ENCODE results near the gene CCL15.
"Not testable (repeated sequence)": the region's sequence is repeated elsewhere in the genome, so short reads cannot be mapped to it uniquely, and the experiment has no call there.

Gene CCL15, protein sequence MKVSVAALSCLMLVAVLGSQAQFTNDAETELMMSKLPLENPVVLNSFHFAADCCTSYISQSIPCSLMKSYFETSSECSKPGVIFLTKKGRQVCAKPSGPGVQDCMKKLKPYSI

DNA sequence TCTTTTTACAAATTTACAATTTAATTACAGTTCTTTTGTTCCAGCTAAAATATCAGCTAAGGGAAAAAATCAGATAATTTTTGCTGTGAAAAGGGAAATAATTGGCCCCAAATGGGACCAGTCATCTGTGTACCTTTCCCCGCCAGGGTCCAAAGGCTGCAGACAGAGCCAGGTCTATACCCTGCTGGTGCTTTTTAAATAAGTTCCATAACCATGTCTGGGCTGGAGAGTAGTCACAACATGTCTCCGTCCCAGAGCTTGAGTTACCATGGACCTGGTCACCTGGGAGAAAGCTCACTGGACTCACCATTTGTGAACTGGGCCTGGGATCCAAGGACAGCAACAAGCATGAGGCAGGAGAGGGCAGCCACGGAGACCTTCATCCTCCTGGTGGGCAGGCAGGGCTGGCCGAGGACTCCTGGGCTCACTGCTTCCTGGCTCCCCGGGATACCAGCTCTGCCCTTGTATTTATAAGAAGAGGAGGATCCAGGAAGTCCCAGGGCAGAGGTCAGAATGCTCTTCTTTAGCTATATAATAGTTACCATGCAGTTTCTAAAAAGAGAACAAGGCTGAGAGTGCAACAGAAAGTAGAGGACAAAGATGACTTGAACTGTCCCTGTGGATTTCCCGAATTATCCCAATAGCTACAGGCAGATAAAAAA lies at the start of gene CCL15:
CCL15 (minus strand) TSS at position 444 of the 662 bp plus-strand sequence; CDS start at position 383, 61 bp downstream.
- DNase-seq (ENCODE audit: low spot score), result no peak

- no peak for DNase-seq (ENCODE audit: low spot score)
Measured at GRCh38 chr17:36049643-36050042, 48.3 kb upstream of the CCL15 start.

- no peak for DNase-seq (ENCODE audit: low spot score)
Measured at GRCh38 chr17:36048066-36048465, 46.7 kb upstream of the CCL15 start.

DNA sequence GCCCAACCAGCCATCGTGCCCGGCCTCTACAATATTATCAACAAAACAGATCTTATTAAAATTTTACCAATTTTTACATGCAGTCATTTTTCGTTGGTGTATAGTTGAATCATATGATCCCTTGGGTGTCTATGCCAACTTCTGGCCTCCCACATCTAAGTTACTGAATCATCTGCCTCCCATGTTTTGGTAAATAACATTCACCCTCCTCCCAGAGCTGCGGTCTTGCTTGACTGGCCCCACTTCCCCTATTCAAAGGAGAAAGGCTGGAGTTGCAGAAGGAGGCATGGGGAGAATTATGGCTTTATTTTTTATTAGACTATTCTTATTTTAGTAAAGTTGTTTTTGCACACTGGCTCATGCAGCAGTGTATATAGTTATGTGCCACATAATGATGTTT lies 34.9 kb upstream of the CCL15 start:
- DNase-seq (ENCODE audit: low spot score), result no peak

DNA sequence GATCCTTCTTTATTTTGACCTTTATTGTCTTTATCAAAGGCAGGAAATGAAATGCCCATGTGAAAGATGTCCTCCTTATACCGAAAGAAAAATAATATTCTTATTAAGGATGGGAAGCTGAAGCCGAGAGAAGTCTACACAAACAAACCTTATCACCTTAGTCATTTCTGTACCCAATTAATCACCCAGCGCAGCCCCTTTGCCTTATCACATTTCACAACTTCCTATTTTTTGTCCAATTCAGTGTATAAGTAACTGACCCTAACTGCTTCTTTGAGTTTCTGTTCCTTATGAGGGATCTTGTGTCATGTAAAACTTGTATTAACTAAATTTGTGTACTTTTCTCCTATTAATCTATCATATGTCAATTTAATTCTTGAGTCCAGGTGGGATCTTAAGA lies 32.8 kb upstream of the CCL15 start:
- no peak for DNase-seq (ENCODE audit: low spot score)

DNA sequence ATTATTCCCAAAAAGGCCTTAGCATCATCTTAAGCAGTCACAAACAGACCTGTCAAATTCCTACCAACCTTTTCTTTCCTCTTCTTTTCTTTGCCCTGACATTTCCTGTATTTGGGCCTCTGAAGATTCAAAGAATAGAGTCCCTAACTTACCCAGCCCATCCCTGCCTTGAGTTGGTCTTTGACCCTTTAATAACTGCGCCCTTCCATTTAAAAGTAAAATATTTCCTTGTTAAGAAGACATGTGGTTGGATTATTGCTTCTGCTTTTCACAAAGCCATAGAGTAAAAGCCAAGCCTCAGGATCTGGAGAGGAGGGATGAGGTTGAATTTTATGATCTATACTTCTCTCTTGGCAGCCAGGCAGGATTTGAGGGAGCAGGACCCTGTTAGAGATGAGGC lies 29.6 kb upstream of the CCL15 start:
- no peak for DNase-seq (ENCODE audit: low spot score)

- DNase-seq (ENCODE audit: low spot score), result no peak
Measured at GRCh38 chr17:36027761-36028160, 26.4 kb upstream of the CCL15 start.

- DNase-seq (ENCODE audit: low spot score), result no peak
Measured at GRCh38 chr17:36024106-36024869, 22.9 kb upstream of the CCL15 start.

GRCh38 chr17:36019423-36019822 lies 18.1 kb upstream of the CCL15 start:
- DNase-seq (ENCODE audit: low spot score), result no peak

DNA sequence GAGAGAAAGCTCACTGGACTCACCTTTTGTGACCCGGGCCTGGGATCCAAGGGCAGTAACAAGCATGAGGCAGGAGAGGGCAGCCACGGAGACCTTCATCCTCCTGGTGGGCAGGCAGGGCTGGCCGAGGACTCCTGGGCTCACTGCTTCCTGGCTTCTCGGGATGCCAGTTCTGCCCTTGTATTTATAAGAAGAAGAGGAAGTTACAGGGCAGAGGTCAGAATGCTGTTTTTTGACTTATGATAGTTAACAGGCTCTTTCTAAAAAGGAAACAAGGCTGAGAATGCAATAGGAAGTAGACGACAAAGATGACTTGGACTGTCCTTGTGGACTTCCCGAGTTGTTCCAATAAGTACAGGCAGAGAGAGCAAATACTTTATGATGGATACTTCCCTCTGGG lies 16.4 kb upstream of the CCL15 start, which contains the start of gene CCL23:
CCL23 (minus strand) TSS at position 174 of the 400 bp plus-strand sequence; CDS start at position 99, 75 bp downstream.
- DNase-seq (ENCODE audit: low spot score), result no peak

- no peak for DNase-seq (ENCODE audit: low spot score)
Measured at GRCh38 chr17:36016555-36016954, 15.2 kb upstream of the CCL15 start.

DNA sequence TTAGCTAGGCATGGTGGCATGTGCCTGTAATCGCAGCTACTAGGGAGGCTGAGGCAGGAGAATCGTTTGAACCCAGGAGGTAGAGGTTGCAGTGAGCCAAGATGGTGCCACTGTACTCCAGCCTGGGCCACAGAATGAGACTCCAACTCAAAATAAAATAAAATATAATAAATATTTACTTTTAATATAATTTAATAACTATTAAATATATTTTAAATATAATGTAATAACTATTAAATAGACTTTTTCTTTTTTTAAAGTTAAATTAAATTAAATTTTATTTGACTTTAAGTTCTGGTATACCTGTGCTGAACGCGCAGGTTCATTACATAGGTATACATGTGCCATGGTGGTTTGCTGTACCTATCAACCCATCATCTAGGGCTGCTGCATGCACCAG lies 14.5 kb upstream of the CCL15 start:
- not testable (repeated sequence) for DNase-seq (ENCODE audit: low spot score)

GRCh38 chr17:36014946-36015345 lies 13.6 kb upstream of the CCL15 start:
- no peak for DNase-seq (ENCODE audit: low spot score)

DNA sequence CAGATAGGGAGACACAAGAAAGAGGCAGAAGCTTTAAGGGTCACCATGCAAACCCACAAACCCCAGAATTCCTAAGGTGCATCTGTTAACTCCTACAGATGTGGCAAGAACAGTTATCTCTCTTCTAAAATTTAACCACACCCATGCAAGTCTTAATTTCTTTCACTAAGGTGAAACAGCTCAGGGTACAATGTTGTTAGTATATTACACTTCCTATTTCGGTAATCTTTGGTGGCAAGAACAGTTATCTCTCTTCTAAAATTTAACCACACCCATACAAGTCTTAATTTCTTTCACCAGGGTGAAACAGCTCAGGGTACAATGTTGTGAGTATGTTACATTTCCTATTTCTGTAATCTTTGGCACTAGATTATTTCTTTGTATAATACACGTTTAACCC lies 9.8 kb upstream of the CCL15 start:
- DNase-seq (ENCODE audit: low spot score), result peak; percentile 5

GRCh38 chr17:36008998-36009665 lies 7.8 kb upstream of the CCL15 start:
- DNase-seq (ENCODE audit: low spot score), result no peak

DNA sequence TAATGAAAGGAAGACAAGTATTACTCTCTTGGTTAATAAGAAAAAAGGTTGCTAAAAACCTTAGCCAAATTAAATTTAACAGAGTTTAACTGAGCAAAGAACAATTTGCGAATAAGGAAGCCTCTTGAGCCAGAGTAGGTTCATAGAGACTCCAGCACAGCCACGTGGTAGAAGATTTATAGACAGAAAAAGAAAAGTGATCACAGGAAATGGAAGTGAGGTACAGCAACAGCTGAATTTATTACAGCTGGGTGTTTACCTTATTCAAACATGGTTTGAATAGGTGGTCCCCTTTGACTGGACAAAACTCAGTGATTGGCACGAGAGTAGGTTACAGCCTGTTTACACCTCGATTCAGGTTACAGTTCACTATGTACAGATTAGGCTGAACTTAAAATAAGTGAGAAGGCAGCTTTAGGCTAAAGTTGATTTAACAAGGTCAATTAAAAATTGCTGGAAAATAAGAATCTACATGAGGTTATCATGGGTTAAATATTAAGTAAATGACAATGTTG lies 3.3 kb upstream of the CCL15 start:
- DNase-seq (ENCODE audit: low spot score), result no peak

GRCh38 chr17:36002631-36003030 lies 1.3 kb upstream of the CCL15 start:
- DNase-seq (ENCODE audit: low spot score), result no peak

DNA sequence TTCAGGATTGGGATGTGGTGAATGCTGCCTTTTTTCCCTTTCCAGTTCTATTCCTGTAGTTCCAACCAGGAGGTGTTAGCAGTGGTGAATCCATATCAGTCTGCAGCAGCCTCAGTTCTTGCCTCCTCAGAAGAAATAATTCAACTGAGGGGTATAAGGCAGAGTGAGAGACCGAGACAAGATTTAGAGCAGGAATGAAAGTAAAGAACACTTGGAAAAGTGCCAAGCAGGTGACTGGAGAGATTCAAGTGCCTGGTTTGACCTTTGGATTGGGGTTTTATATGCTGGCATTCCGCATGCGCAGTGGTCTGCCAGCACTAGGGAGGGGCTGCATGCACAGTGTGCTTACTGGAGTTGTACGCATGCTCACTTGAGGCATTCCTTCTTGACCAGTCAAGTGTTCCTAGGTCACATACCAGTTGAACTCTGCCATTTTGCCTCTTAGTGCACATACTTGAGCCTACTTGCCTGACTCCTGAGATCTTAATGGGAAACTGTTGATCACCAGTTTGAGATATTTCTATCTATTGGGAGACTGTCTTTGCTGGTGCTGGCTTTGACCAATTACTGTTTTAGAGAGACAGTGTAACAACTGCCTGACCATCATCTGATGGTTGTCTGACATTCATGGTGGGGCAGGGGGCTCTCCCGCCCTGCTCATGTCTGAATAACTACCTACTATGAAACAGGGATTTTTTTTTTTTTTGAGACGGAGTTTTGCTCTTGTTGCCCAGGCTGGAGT lies 680 bp upstream of the CCL15 start:
- DNase-seq (ENCODE audit: low spot score), result no peak

- no peak for DNase-seq (ENCODE audit: low spot score)
Measured at GRCh38 chr17:36000732-36001109, 632 bp downstream of the CCL15 start.

DNA sequence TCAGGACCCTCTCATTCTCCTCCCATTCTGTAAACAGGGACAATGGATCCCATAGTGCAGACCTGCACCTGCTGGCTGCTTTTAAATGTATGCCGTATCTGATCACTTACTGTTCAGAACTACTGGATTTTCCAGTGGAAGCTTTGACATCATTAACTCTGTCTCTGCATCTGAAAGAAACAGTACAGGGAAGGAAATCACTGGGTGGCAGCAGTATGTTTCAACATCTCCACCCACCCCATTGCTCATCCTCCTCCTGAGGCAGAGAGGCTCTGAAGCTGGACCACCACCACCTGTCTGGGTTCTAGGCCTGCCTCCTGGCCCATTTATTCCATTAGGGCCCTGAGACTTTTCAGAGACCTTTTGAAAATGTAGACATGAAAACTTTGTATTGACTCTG lies 2.6 kb downstream of the CCL15 start:
- DNase-seq (ENCODE audit: low spot score), result no peak

GRCh38 chr17:35998018-35998545 lies 3.3 kb downstream of the CCL15 start:
- DNase-seq (ENCODE audit: low spot score), result no peak

- not testable (repeated sequence) for DNase-seq (ENCODE audit: low spot score)
Measured at GRCh38 chr17:35995346-35995745, 6.0 kb downstream of the CCL15 start.

Measured in hematopoietic multipotent progenitor cell treated with erythropoietin and hydrocortisone succinate and interleukin-3 and kit ligand, for 17 days (in vitro differentiated cells).